Caco-2 (cell line): ENCODE data around the gene MYH7. TPM values are rescaled to one million over a fixed set of nuclear protein-coding genes. Genes with fewer than 3 reads are reported as not detected.

Experiments used
- BruUV-seq: library from RNA; stranded (reverse); fragments of 400-500 nt; replicated peaks from 2 replicates; lab custom pipeline; 2021; lab: Mats Ljungman, UMichigan
- CTCF ChIA-PET: fragments of 300-600 bp; sonication (Branson Sonifier 250); formaldehyde crosslinking; loops from one replicate; lab custom pipeline; 2022; ENCODE audit warnings: antibody characterized with exemption; lab: Charles Lee
- POLR2A ChIA-PET: fragments of 300-600 bp; sonication (Branson Sonifier 250); formaldehyde crosslinking; loops from one replicate; lab custom pipeline; 2022; ENCODE audit warnings: antibody characterized with exemption; lab: Charles Lee
- DNase-seq, 2 experiments: peaks; one replicate each; pipeline versions ENCODE4 v3.0.0 to v3.0.0-alpha.2; 2020 to 2022
- H3K27me3 ChIP-seq: replicated peaks from 2 replicates; pipeline ENCODE4 v1.6.0; 2011; ENCODE audit warnings: low read length; ENCODE audit not compliant: control insufficient read depth, insufficient read depth
- H3K36me3 ChIP-seq: 2 replicates; pipeline ENCODE4 v1.5.1; 2011; ENCODE audit warnings: low read length; ENCODE audit not compliant: control insufficient read depth, insufficient read depth
- H3K4me1 ChIP-seq: fragments of 250-450 bp; sonication (Bioruptor Pico); 2 replicates; pipeline ENCODE4 v1.5.1; 2020; ENCODE audit warnings: mild to moderate bottlenecking
- H3K4me3 ChIP-seq: 2 replicates; pipeline ENCODE4 v1.5.1; 2011; ENCODE audit warnings: low read depth, mild to moderate bottlenecking, control low read depth, low read length
- H3K9me3 ChIP-seq: fragments of 250-450 bp; sonication (Bioruptor Pico); 2 replicates; pipeline ENCODE4 v1.5.1; 2020; ENCODE audit warnings: mild to moderate bottlenecking, moderate library complexity
- H3K27ac Mint-ChIP-seq: one replicate; pipeline ENCODE4 v1.8.0; 2022; ENCODE audit warnings: mixed read lengths; ENCODE audit not compliant: unreplicated experiment
- H3K27me3 Mint-ChIP-seq: one replicate; pipeline ENCODE4 v1.8.0; 2022; ENCODE audit warnings: mixed read lengths; ENCODE audit not compliant: insufficient read depth, unreplicated experiment
- H3K36me3 Mint-ChIP-seq: one replicate; pipeline ENCODE4 v1.8.0; 2022; ENCODE audit warnings: mild to moderate bottlenecking, mixed read lengths; ENCODE audit not compliant: insufficient read depth, unreplicated experiment
- H3K4me1 Mint-ChIP-seq: one replicate; pipeline ENCODE4 v1.8.0; 2022; ENCODE audit warnings: low read depth, mixed read lengths; ENCODE audit not compliant: unreplicated experiment
- H3K4me3 Mint-ChIP-seq: one replicate; pipeline ENCODE4 v1.8.0; 2022; ENCODE audit warnings: mild to moderate bottlenecking, moderate library complexity, mixed read lengths; ENCODE audit not compliant: unreplicated experiment
- H3K9me3 Mint-ChIP-seq: one replicate; pipeline ENCODE4 v1.8.0; 2022; ENCODE audit warnings: mixed read lengths; ENCODE audit not compliant: unreplicated experiment
- CTCF ChIP-seq, 2 experiments: fragments of 200-600 bp in 1 of 2; IDR thresholded peaks; 1 replicate in 1 of 2; 2 replicates in 1 of 2; pipeline versions ENCODE4 v1.5.1 to v1.8.0; 2011 to 2022; ENCODE audit warnings: antibody characterized with exemption in 1 of 2, control low read depth in 1 of 2, inconsistent platforms in 1 of 2, low read depth in 1 of 2, low read length in 1 of 2, mild to moderate bottlenecking in 1 of 2, moderate library complexity in 1 of 2; ENCODE audit not compliant: insufficient read depth in 1 of 2, severe bottlenecking in 1 of 2, unreplicated experiment in 1 of 2
- intact Hi-C: fragments of 100-400 bp; cut with micrococcal nuclease; formaldehyde crosslinking; loops from one replicate; pipeline ENCODE4 v1.10.0; 2022; ENCODE audit not compliant: unreplicated experiment
- total RNA-seq: library from RNA; stranded (reverse); gene quantifications from 2 replicates; pipeline ENCODE4 v1.2.3, GENCODE V29; 2022

Gene MYH7
- total RNA-seq, 1 experiment from 2014 or later: not detected

DNA sequence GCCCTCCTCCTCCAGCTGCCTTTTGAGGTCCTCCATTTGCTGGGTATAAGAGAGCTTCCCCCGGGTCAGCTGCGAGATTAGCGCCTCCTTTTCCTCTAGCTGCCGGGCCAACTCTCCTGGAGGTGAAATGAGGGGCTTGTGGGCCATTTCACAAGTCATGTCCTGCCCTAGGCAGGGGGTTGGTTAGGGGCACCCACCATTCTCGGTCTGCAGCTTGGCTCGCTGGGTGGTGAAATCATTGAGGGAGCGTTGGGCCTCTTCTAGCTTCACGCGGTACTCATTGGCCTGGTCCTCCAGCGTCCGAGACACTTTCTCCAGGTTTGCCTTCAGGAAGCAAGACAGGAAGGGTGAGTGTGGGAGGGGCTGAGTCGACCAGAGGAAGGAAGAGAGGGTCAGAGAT lies 46.1 kb downstream of the MYH7 start:
- no peak overlapping the region for H3K27ac Mint-ChIP-seq
- H3K36me3 Mint-ChIP-seq: no peaks in the 10 kb centered on the region
- H3K27me3 Mint-ChIP-seq: peaks cover 25% of the 10 kb centered on the region
- Histone ChIP-seq H3K27me3 (no peaks in the 10 kb centered on the region; the same call in 1 of the 2 replicates), H3K4me3 (no peak overlapping the region), H3K36me3 (no peaks in the 10 kb centered on the region), H3K4me1 (no peaks in the 10 kb centered on the region), H3K9me3 (no peaks in the 10 kb centered on the region)
- H3K4me1 Mint-ChIP-seq: no peaks in the 10 kb centered on the region
- BruUV-seq: no TSS peak
- no peak overlapping the region for H3K4me3 Mint-ChIP-seq
- ChIA-PET POLR2A (no interaction called here), CTCF (no interaction called here)
- intact Hi-C loops: loop anchor here (10.0 kb wide), 1 partner anchor 265 kb away; no protein-coding TSS in a partner anchor
- no peak for DNase-seq
- H3K9me3 Mint-ChIP-seq: no peaks in the 10 kb centered on the region
- TF ChIP-seq CTCF (IDR thresholded peaks at IDR 0.05; ENCODE audit: insufficient read depth in 1 of 2, low read depth in 1 of 2, low read length in 1 of 2, severe bottlenecking in 1 of 2, unreplicated experiment in 1 of 2): no peak

GRCh38 chr14:23388996-23389395 lies 46.5 kb downstream of the MYH7 start:
- Mint-ChIP-seq H3K9me3 (no peaks in the 10 kb centered on the region), H3K4me3 (no peak overlapping the region), H3K27me3 (peaks cover 25% of the 10 kb centered on the region), H3K27ac (no peak overlapping the region), H3K36me3 (no peaks in the 10 kb centered on the region), H3K4me1 (no peaks in the 10 kb centered on the region)
- intact Hi-C loops: loop anchor here (10.0 kb wide), 1 partner anchor 266 kb away; no protein-coding TSS in a partner anchor
- DNase-seq: no peak
- BruUV-seq: no TSS peak
- Histone ChIP-seq H3K27me3 (no peaks in the 10 kb centered on the region; the same call in 1 of the 2 replicates), H3K9me3 (no peaks in the 10 kb centered on the region), H3K36me3 (no peaks in the 10 kb centered on the region), H3K4me1 (no peaks in the 10 kb centered on the region), H3K4me3 (no peak overlapping the region)
- POLR2A ChIA-PET: no interaction called here
- TF ChIP-seq CTCF (IDR thresholded peaks at IDR 0.05; ENCODE audit: insufficient read depth in 1 of 2, low read depth in 1 of 2, low read length in 1 of 2, severe bottlenecking in 1 of 2, unreplicated experiment in 1 of 2): no peak
- CTCF ChIA-PET: no interaction called here

- ChIA-PET POLR2A (no interaction called here), CTCF (no interaction called here)
- intact Hi-C loops: loop anchor here (10.0 kb wide), 1 partner anchor 267 kb away; no protein-coding TSS in a partner anchor
- no peaks in the 10 kb centered on the region for H3K36me3 Mint-ChIP-seq
- no peak for DNase-seq
- no peak overlapping the region for H3K4me3 Mint-ChIP-seq
- H3K27ac Mint-ChIP-seq: no peak overlapping the region
- TF ChIP-seq CTCF (IDR thresholded peaks at IDR 0.05; ENCODE audit: insufficient read depth in 1 of 2, low read depth in 1 of 2, low read length in 1 of 2, severe bottlenecking in 1 of 2, unreplicated experiment in 1 of 2): no peak
- Histone ChIP-seq H3K4me1 (no peaks in the 10 kb centered on the region), H3K9me3 (no peaks in the 10 kb centered on the region), H3K27me3 (no peaks in the 10 kb centered on the region; the same call in 1 of the 2 replicates), H3K36me3 (no peaks in the 10 kb centered on the region), H3K4me3 (no peak overlapping the region)
- H3K9me3 Mint-ChIP-seq: no peaks in the 10 kb centered on the region
- no TSS peak for BruUV-seq
- peaks cover 25% of the 10 kb centered on the region for H3K27me3 Mint-ChIP-seq
- no peaks in the 10 kb centered on the region for H3K4me1 Mint-ChIP-seq
Measured at GRCh38 chr14:23387916-23388882, 47.3 kb downstream of the MYH7 start.
